Measurements from ENCODE around the gene AVPR1B.

The AVPR1B gene

GRCh38 chr1:206089341-206089740, 27.8 kb downstream of the AVPR1B start:
- TF ChIP-seq CTCF (IDR thresholded peaks at IDR 0.05; ENCODE audit: borderline replicate concordance, control extremely low read depth, extremely low read depth, insufficient read depth, missing control alignments), result no peak
- in situ Hi-C loops (cut with MboI; ENCODE audit: low sequenced_read_pairs, unreplicated experiment), result no loop called here
- DNase-seq (ENCODE audit: low spot score), result no peak

GRCh38 chr1:206087091-206087490, 30.1 kb downstream of the AVPR1B start:
- in situ Hi-C loops (cut with MboI; ENCODE audit: low sequenced_read_pairs, unreplicated experiment), result no loop called here
- DNase-seq (ENCODE audit: low spot score), result no peak
- no peak for TF ChIP-seq CTCF (IDR thresholded peaks at IDR 0.05; ENCODE audit: borderline replicate concordance, control extremely low read depth, extremely low read depth, insufficient read depth, missing control alignments)

- DNase-seq (ENCODE audit: low spot score), result no peak
- TF ChIP-seq CTCF (IDR thresholded peaks at IDR 0.05; ENCODE audit: borderline replicate concordance, control extremely low read depth, extremely low read depth, insufficient read depth, missing control alignments), result no peak
- in situ Hi-C loops (cut with MboI; ENCODE audit: low sequenced_read_pairs, unreplicated experiment), result no loop called here
Observed at GRCh38 chr1:206083750-206084149, 33.4 kb downstream of the AVPR1B start.

- no peak for DNase-seq (ENCODE audit: low spot score)
- in situ Hi-C loops (cut with MboI; ENCODE audit: low sequenced_read_pairs, unreplicated experiment), result no loop called here
Observed at GRCh38 chr1:206082831-206083695, 34.1 kb downstream of the AVPR1B start.

GRCh38 chr1:206081856-206082255, 35.3 kb downstream of the AVPR1B start:
- DNase-seq (ENCODE audit: low spot score), result no peak

More at GRCh38 chr1:206082831-206083695, 34.1 kb downstream of the AVPR1B start:
- TF ChIP-seq CTCF (IDR thresholded peaks at IDR 0.05; ENCODE audit: borderline replicate concordance, control extremely low read depth, extremely low read depth, insufficient read depth, missing control alignments), result no peak

More at GRCh38 chr1:206081856-206082255, 35.3 kb downstream of the AVPR1B start:
- TF ChIP-seq CTCF (IDR thresholded peaks at IDR 0.05; ENCODE audit: borderline replicate concordance, control extremely low read depth, extremely low read depth, insufficient read depth, missing control alignments), result no peak
- in situ Hi-C loops (cut with MboI; ENCODE audit: low sequenced_read_pairs, unreplicated experiment), result no loop called here

Data from GM13976 (cell line).